SK-MEL-5 (cell line): ENCODE measurements around the gene PTPRT. TPM values are rescaled to one million over a fixed set of nuclear protein-coding genes. Genes with fewer than 3 reads are reported as not detected.

Experiments used
- DNase-seq: peaks from one replicate; pipeline ENCODE4 v3.0.0-alpha.2; 2016; ENCODE audit warnings: low read depth, low spot score
- in situ Hi-C: cut with HindIII; loops from 2 replicates; pipeline ENCODE4 v1.10.0; 2016; ENCODE audit warnings: low sequenced_read_pairs, high pct_unique_total_duplicates, low pct_unique_long_range_greater_than_20kb
- polyA plus RNA-seq, 2 experiments: library from polyadenylated mRNA; depleted of rRNA; stranded (reverse); fragments of >200 nt; gene quantifications; 2 replicates each; pipeline ENCODE4 v1.2.3, GENCODE V29; 2015
- total RNA-seq: library from RNA; depleted of rRNA; stranded (reverse); fragments of >200 nt; shearing (Covaris generic); gene quantifications from 2 replicates; pipeline ENCODE4 v1.2.3, GENCODE V29; 2014; rRNA removed

The PTPRT gene
- not detected in 2 replicates for total RNA-seq
- not detected in 2 replicates for polyA plus RNA-seq (2015; cell fraction: cytosol; rRNA removed)
- polyA plus RNA-seq (2015; cell fraction: nucleus; rRNA removed) = not detected in 2 replicates

GRCh38 chr20:43189554-43190331 is at the start of gene PTPRT:
Gene PTPRT (minus strand): TSS chr20:43189906. CDS start chr20:43189733, 173 bp downstream.
- in situ Hi-C loops = no loop called here
- DNase-seq = no peak

DNA sequence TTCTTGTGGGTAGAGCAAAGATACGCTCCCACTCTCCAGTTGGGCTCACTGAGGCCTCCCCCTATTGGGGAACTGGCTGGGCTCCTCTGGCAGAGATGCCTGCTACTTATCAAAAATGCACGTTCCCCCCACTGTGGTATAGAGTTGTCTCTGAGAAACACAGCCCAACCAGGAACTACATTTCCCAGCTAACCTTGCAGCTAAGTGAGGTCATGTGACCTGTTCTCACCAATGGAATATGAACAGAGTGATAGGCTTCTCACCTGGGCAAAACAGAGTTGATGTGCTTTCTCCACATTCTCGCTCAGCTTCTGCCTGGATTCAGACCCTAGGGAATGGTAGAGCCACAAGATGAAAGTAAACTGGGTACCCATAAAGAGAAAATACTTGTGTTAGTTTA is 49.1 kb upstream of the PTPRT start:
- peak; percentile 35 for DNase-seq
- in situ Hi-C loops = no loop called here

DNA sequence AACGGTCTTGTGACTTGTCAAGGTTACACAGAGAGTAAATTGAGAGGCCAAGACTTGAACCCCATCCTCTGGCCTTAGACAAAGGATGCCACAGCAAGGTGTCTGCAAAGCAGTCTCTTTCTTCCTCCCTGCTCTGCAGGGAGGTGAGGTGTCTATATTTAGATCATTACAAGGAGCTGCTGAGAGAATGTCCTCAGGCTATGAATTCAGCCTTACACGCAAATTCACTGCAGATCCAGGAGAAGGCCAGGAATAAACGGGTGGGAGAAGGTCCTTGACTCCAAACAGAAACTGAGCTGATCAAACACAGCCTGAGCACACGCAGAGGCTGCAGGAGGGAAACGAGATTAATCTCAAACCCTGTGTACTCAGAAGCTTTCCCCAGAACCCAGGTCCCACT is 48.6 kb upstream of the PTPRT start:
- DNase-seq = no peak
- in situ Hi-C loops = no loop called here

DNA sequence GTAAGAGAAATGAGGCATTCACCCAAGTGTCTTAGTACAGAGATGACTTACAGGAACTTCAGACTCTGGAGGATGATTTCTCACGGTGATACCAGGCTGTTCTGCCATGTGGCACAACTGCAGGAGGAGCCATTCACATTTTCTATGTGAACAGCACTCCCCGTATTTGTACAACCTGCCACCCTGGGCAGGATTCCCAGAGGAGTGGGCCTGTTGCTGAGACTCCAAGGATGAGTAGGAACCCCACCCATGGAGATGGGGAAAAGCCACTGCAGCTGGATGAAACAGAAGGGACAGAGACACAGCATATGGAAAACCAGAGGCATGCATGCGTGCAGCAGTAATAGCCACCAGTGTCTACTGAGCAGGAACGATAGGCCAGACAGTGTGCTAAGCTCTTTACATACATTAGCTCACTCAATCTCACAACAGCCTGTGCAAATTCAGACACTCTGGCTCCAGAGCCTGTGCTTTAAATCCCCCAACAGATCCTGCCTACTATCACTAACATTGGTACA is 48.0 kb upstream of the PTPRT start:
- no peak for DNase-seq
- in situ Hi-C loops = no loop called here

DNA sequence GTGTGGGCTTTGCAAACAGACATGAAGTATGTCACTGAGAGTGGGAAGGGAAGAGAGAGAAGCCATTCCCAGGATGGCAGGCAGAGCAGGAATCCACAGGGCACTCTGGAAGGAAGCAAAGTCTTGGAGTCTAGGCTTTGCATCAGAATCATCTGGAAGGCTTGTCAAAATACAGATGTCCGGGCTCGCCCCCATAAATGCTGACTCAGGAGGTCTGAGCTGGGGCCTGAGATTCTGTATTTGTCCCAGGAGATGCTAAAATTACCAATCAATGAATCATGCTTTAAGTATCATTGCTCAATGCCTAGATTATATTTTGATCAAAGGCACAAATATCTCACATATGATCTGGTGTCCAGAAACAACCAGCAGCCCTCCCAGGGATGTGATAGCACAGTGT is 46.3 kb upstream of the PTPRT start:
- in situ Hi-C loops = no loop called here
- no peak for DNase-seq

DNA sequence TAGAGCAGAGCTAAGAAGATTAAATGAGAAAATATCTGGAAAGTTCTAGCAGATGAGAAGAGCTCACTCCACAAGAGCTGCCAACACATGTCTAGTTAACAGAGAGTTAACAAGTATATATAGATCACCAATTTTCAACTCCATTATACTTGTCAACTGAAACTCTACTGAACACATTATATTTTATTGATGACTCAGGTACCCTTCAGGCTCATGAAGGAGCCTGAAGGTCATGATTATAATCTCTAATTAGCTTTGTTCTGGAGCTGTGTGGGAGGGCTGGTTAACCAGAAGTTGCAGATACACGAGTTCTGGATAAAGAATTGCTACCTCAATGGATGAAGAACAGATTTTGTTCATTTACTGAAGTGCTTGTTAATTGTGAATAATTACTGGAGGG is 42.1 kb upstream of the PTPRT start:
- in situ Hi-C loops = no loop called here
- no peak for DNase-seq

GRCh38 chr20:43229696-43230095 is 40.0 kb upstream of the PTPRT start:
- in situ Hi-C loops = no loop called here
- DNase-seq = no peak

- in situ Hi-C loops = no loop called here
- no peak for DNase-seq
These were observed 30.9 kb upstream of the PTPRT start for GRCh38 chr20:43220612-43221011.

DNA sequence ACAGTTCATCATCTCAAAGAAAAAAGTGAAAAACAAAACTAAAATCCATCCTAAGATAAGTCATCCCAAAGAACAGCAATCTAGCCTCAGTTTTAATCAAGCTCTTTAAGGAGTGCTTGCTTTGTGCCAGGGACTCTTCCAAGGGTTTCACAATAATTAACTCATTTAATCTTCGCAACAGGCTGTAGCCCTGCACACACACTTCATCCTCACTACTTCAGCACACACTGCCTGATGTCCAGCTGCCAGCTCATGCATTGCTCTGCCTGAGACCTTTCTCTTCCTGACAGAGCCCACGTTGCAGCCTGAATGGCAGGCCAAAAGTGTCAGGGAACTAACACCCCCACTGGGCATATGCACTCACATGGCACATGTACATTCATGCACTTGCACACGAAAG is 21.2 kb upstream of the PTPRT start:
- in situ Hi-C loops = no loop called here
- no peak for DNase-seq

GRCh38 chr20:43209831-43210230 is 20.1 kb upstream of the PTPRT start:
- in situ Hi-C loops = no loop called here
- no peak for DNase-seq

DNA sequence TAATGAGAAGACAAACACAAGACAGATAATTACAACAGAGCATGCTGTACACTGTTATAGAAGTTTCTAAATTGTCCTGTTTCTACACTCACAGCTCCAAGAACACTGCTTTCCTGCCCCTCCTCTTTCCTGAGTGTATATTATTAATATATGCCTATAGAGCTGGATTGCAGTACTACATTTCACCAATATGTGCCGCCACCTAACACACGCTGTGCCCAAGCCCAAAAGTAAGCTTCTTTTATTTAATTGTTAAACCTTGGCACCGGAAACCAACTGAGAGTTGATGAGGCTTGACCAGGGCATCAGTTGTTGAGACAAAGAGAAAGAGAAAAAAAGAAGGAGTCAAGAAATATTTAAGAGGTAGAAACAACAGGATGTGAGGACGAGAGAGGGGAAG is 16.0 kb upstream of the PTPRT start:
- in situ Hi-C loops = no loop called here
- DNase-seq = no peak

GRCh38 chr20:43202100-43202499 is 12.4 kb upstream of the PTPRT start:
- DNase-seq = no peak
- in situ Hi-C loops = no loop called here

- DNase-seq = no peak
- in situ Hi-C loops = no loop called here
These were observed 8.9 kb upstream of the PTPRT start for GRCh38 chr20:43198607-43199006.

- in situ Hi-C loops = no loop called here
- DNase-seq = no peak
These were observed 6.5 kb upstream of the PTPRT start for GRCh38 chr20:43196243-43196642.

- no peak for DNase-seq
- in situ Hi-C loops = no loop called here
These were observed 4.4 kb upstream of the PTPRT start for GRCh38 chr20:43194137-43194536.

- DNase-seq = no peak
- in situ Hi-C loops = no loop called here
These were observed 3.7 kb upstream of the PTPRT start for GRCh38 chr20:43193443-43193842.

- in situ Hi-C loops = no loop called here
- peak; percentile 54 for DNase-seq
These were observed 2.5 kb upstream of the PTPRT start for GRCh38 chr20:43191946-43192863.

- in situ Hi-C loops = no loop called here
- DNase-seq = no peak
These were observed 1.4 kb upstream of the PTPRT start for GRCh38 chr20:43191143-43191542.
